Measurements from ENCODE around the gene KRTAP9-6. TPM values are rescaled to one million over a fixed set of nuclear protein-coding genes. Genes with fewer than 3 reads are reported as not detected.

Gene KRTAP9-6
- total RNA-seq, 4 donors from 2014 or later: not detected

GRCh38 chr17:41298458-41299135, 33.4 kb downstream of the KRTAP9-6 start:
- TF ChIP-seq EP300 (IDR thresholded peaks at IDR 0.05) (no peak), POLR2A (IDR thresholded peaks at IDR 0.05) (no peak), CTCF (IDR thresholded peaks at IDR 0.05) (no peak)
- Histone ChIP-seq H3K4me1 (no peaks in the 10 kb centered on the region), H3K4me3 (no peak overlapping the region), H3K36me3 (no peaks in the 10 kb centered on the region), H3K9me3 (peaks cover 0 to 14% (median 0%) of the 10 kb centered on the region in 4 donors), H3K27ac (no peak overlapping the region), H3K27me3 (no peaks in the 10 kb centered on the region)
- no peak for DNase-seq (ENCODE audit: low spot score in 2 of 2)
- WGBS, 2 donors: 87 to 91% methylated on average over 19 to 20 of the region's 20 CpGs

- no peak for TF ChIP-seq CTCF (IDR thresholded peaks at IDR 0.05)
- TF ChIP-seq EP300 (IDR thresholded peaks at IDR 0.05): no peak
- no peak for TF ChIP-seq POLR2A (IDR thresholded peaks at IDR 0.05)
- H3K27me3 ChIP-seq: no peaks in the 10 kb centered on the region
- H3K4me1 ChIP-seq: no peaks in the 10 kb centered on the region
- H3K9me3 ChIP-seq: peaks cover 0 to 14% (median 0%) of the 10 kb centered on the region in 4 donors
- no peak overlapping the region for H3K4me3 ChIP-seq
- no peak for DNase-seq (ENCODE audit: low spot score in 2 of 2)
- H3K27ac ChIP-seq: no peak overlapping the region
- WGBS, 2 donors: 72 to 74% methylated on average over 5 of the region's 5 CpGs
- H3K36me3 ChIP-seq: no peaks in the 10 kb centered on the region
Observed at GRCh38 chr17:41301204-41301790, 36.1 kb downstream of the KRTAP9-6 start.

DNA sequence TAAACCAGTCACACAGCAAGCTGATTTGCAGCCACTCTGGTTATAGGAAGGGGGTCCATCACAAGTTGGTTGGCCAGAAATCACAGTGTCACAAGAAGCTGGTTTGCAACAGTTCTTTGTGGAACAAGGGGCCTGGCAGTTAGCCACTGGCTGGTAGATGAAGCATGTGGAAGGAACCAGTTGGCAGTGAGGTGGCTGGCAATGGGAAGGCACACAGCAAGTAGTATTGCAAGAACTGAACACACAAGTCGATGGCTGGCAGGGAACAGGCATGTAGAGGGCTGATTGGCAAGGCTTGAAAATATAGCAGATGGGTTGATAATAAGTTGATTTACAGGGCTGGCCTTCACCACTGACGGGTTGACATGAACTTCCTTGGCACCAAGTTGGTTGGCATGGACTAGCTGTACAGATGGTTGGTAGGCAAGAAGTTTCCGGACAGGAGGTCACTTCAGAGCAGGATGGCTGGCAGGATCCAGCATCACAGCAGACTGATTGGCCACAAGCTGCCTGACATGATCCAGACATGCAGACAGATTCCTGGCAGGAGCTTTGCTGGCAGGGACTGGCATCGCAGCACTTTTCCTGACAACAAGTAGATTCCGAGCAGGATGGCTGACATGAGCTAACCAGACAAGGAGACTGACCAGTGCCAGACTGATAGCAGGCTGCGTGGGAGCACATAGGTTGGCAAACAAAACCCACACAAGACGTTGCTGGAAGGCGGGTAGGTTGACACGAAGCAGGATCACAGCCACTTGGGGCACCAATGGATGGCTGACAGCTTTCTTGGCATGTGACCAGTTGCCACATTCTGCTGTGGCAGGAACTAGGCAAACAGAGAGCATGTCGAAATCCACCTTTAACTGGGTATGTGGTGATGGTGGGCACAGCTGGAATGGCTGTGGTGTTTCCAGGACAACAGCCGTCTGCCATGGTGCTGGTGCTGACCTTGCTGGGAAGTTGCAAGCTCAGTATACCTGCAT, 37.0 kb downstream of the KRTAP9-6 start, which contains the start of gene KRTAP29-1:
Gene KRTAP29-1 (minus strand): TSS at position 936 of the 986 bp plus-strand sequence. CDS start 0 bp downstream, at position 936.
- no peak for DNase-seq (ENCODE audit: low spot score in 2 of 2)
- Histone ChIP-seq H3K9me3 (peaks cover 0 to 14% (median 0%) of the 10 kb centered on the region in 4 donors), H3K36me3 (no peaks in the 10 kb centered on the region), H3K4me3 (no peak within 1 kb of the TSS), H3K27me3 (no peaks in the 10 kb centered on the region), H3K4me1 (no peaks in the 10 kb centered on the region), H3K27ac (no peak within 1 kb of the TSS)
- TF ChIP-seq EP300 (IDR thresholded peaks at IDR 0.05): no peak
- TF ChIP-seq CTCF (IDR thresholded peaks at IDR 0.05): no peak
- TF ChIP-seq POLR2A (IDR thresholded peaks at IDR 0.05): no peak
- 82 to 86% methylated on average over 10 of the region's 11 CpGs for WGBS, 2 donors

DNA sequence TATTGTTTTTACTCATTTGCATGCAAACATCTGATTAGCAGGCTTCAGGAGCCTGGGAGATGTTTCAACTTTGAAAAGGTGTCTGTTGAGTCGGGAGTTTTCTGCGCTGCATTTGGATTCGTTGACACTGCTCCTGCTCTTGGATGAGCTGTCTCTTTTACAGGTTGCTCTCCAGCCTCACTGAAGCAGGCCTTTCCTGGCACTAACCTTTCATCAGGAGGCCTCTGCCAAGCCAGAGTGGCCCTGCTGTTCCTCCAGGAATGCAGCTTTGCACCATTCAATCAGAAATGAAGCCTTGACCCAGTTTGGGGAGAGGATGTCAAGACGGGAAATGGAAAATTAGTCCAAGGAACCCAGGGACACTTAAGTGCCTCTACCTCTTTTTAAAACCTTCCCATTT, 37.8 kb downstream of the KRTAP9-6 start:
- no peaks in the 10 kb centered on the region for H3K4me1 ChIP-seq
- peaks cover 0 to 14% (median 0%) of the 10 kb centered on the region in 4 donors for H3K9me3 ChIP-seq
- DNase-seq (ENCODE audit: low spot score in 2 of 2): no peak
- no peak overlapping the region for H3K4me3 ChIP-seq
- 79 to 93% methylated on average over 4 of the region's 4 CpGs for WGBS, 2 donors
- no peaks in the 10 kb centered on the region for H3K36me3 ChIP-seq
- H3K27ac ChIP-seq: no peak overlapping the region
- no peaks in the 10 kb centered on the region for H3K27me3 ChIP-seq
- TF ChIP-seq EP300 (IDR thresholded peaks at IDR 0.05): no peak
- no peak for TF ChIP-seq POLR2A (IDR thresholded peaks at IDR 0.05)
- no peak for TF ChIP-seq CTCF (IDR thresholded peaks at IDR 0.05)
